Activated CD4-positive, alpha-beta T cell treated with anti-CD3 and anti-CD28 coated beads for 24 hours (primary cell): ENCODE data around the gene CHRNA4.
A peak's percentile ranks its signal among the peaks of the same experiment; 100 is the strongest.
"Not testable (repeated sequence)": the region's sequence is repeated elsewhere in the genome, so short reads cannot be mapped to it uniquely, and the experiment has no call there.

ENCODE experiments used
- DNase-seq, 2 donors: peaks; one replicate each; pipeline ENCODE4 v3.0.0-alpha.2; 2020; ENCODE audit warnings: low read depth in 2 of 2

CHRNA4 gene

GRCh38 chr20:63397946-63398450, 36.8 kb upstream of the CHRNA4 start:
- DNase-seq: no peak

- DNase-seq: no peak
Observed at GRCh38 chr20:63397155-63397843, 36.1 kb upstream of the CHRNA4 start.

- no peak for DNase-seq
Observed at GRCh38 chr20:63396300-63396699, 35.2 kb upstream of the CHRNA4 start.

GRCh38 chr20:63395723-63396122, 34.6 kb upstream of the CHRNA4 start:
- DNase-seq: no peak

- DNase-seq: no peak
Observed at GRCh38 chr20:63394920-63395455, 33.8 kb upstream of the CHRNA4 start.

GRCh38 chr20:63394069-63394919, 33.1 kb upstream of the CHRNA4 start:
- no peak for DNase-seq

GRCh38 chr20:63393566-63393965, 32.4 kb upstream of the CHRNA4 start:
- no peak for DNase-seq

GRCh38 chr20:63392465-63393365, 31.6 kb upstream of the CHRNA4 start:
- no peak for DNase-seq

GRCh38 chr20:63387917-63388316, 26.8 kb upstream of the CHRNA4 start:
- DNase-seq: no peak

GRCh38 chr20:63387393-63387792, 26.2 kb upstream of the CHRNA4 start:
- no peak for DNase-seq

GRCh38 chr20:63386491-63386890, 25.3 kb upstream of the CHRNA4 start:
- DNase-seq: no peak

GRCh38 chr20:63385819-63386218, 24.7 kb upstream of the CHRNA4 start:
- DNase-seq: no peak

GRCh38 chr20:63384336-63384735, 23.2 kb upstream of the CHRNA4 start:
- no peak for DNase-seq

- DNase-seq: no peak
Observed at GRCh38 chr20:63383556-63383955, 22.4 kb upstream of the CHRNA4 start.

- DNase-seq: no peak
Observed at GRCh38 chr20:63382551-63383300, 21.6 kb upstream of the CHRNA4 start.

GRCh38 chr20:63381781-63382431, 20.8 kb upstream of the CHRNA4 start:
- peak; percentile 7 to 13 for DNase-seq

- no peak for DNase-seq
Observed at GRCh38 chr20:63380346-63380870, 19.3 kb upstream of the CHRNA4 start.

- not testable (repeated sequence) for DNase-seq
Observed at GRCh38 chr20:63379872-63380271, 18.7 kb upstream of the CHRNA4 start.

GRCh38 chr20:63379296-63379695, 18.1 kb upstream of the CHRNA4 start:
- no peak for DNase-seq

- DNase-seq: no peak
Observed at GRCh38 chr20:63378626-63379025, 17.5 kb upstream of the CHRNA4 start.
